Right atrium auricular region (tissue), 2 donors: ENCODE measurements around the gene PARP3. TPM values are rescaled to one million over a fixed set of nuclear protein-coding genes. Genes with fewer than 3 reads are reported as not detected.
A peak's percentile ranks its signal among the peaks of the same experiment; 100 is the strongest.

ENCODE experiments used
- DNase-seq: peaks from one replicate; pipeline ENCODE4 v3.0.0-alpha.2; 2019; ENCODE audit warnings: low spot score
- H3K27ac ChIP-seq, 2 donors: fragments of 200-600 bp; sonication (generic); 1 replicate in 1 of 2; 2 replicates in 1 of 2; pipeline ENCODE4 v1.5.1; 2016 to 2019
- H3K27me3 ChIP-seq, 2 donors: fragments of 200-600 bp; sonication (generic); one replicate each; pipeline versions ENCODE4 v1.5.1 to v1.6.0; 2017 to 2019
- H3K36me3 ChIP-seq: fragments of 200-600 bp; sonication (generic); one replicate; pipeline ENCODE4 v1.5.1; 2016
- H3K4me1 ChIP-seq, 2 donors: fragments of 200-600 bp; sonication (generic); one replicate each; pipeline versions ENCODE4 v1.5.1 to v1.6.0; 2017 to 2019
- H3K4me3 ChIP-seq, 2 donors: fragments of 200-600 bp; sonication (generic); 1 replicate in 1 of 2; 2 replicates in 1 of 2; pipeline ENCODE4 v1.5.1; 2017 to 2019; ENCODE audit warnings: mild to moderate bottlenecking in 1 of 2, moderate library complexity in 1 of 2
- H3K9me3 ChIP-seq, 2 donors: fragments of 200-600 bp; sonication (generic); one replicate each; pipeline ENCODE4 v1.5.1; 2019
- total RNA-seq, 2 donors: library from RNA; depleted of rRNA; stranded (reverse); fragments of >200 nt; gene quantifications; one replicate each; pipeline ENCODE4 v1.1.0, GENCODE V29; 2016
- TF ChIP-seq, protein P1 (sequence below), 2 donors: fragments of 200-600 bp; sonication (generic); IDR thresholded peaks; one replicate each; pipeline ENCODE4 v1.5.1; 2019; ENCODE audit warnings: antibody characterized with exemption in 2 of 2

PARP3 gene
- total RNA-seq, 2 donors from 2014 or later, result 9.8 to 12.8 TPM

DNA sequence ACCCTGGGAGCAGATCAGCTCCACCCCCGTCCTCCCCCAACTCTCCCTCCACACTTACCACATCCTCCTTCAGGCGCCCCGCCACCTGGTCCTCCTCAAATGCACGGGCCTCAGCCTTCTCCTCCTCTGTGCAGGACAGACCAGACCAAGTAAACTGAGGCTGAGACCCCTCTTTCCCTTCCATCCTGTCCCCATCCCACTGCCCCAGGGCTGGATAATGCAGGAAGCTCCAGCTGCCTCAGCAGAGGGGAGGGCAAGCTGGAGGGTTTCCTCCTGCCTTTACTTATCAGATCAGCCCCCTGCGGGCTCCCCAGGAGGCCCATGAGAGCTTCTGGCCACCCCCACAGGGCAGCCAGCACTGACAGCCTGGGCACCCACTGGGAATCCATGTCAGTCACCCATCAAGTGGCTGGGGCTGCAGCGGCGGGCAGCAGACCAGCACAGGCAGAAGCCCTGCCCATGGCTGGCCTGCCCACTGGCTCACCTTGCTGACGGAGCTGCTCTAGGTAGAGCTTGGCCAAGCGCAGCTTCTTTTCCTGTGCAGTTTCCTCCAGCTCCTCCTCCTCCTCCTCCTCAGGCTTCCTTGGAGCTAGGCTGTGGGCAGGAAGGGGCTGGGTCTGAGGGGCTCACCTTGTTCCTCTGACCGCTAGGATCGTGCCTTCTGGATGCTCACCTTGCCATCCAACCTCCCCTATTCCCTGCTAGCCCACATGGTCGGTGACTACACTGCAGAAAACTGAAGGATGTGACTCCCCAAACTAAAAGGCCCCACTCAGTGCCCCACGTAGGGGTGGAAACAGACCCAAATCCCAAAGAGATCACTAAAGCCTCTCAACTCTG is 4.3 kb upstream of the PARP3 start:
- H3K4me3 ChIP-seq, result no peak overlapping the region
- H3K27ac ChIP-seq, result no peak overlapping the region
- no peaks in the 10 kb centered on the region for H3K9me3 ChIP-seq
- TF ChIP-seq, protein P1, sequence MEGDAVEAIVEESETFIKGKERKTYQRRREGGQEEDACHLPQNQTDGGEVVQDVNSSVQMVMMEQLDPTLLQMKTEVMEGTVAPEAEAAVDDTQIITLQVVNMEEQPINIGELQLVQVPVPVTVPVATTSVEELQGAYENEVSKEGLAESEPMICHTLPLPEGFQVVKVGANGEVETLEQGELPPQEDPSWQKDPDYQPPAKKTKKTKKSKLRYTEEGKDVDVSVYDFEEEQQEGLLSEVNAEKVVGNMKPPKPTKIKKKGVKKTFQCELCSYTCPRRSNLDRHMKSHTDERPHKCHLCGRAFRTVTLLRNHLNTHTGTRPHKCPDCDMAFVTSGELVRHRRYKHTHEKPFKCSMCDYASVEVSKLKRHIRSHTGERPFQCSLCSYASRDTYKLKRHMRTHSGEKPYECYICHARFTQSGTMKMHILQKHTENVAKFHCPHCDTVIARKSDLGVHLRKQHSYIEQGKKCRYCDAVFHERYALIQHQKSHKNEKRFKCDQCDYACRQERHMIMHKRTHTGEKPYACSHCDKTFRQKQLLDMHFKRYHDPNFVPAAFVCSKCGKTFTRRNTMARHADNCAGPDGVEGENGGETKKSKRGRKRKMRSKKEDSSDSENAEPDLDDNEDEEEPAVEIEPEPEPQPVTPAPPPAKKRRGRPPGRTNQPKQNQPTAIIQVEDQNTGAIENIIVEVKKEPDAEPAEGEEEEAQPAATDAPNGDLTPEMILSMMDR (IDR thresholded peaks at IDR 0.05), result no peak
- no peaks in the 10 kb centered on the region for H3K27me3 ChIP-seq
- H3K4me1 ChIP-seq, result peaks cover 0 to 25% of the 10 kb centered on the region in 2 donors
- peaks cover 59% of the 10 kb centered on the region for H3K36me3 ChIP-seq
- no peak for DNase-seq

DNA sequence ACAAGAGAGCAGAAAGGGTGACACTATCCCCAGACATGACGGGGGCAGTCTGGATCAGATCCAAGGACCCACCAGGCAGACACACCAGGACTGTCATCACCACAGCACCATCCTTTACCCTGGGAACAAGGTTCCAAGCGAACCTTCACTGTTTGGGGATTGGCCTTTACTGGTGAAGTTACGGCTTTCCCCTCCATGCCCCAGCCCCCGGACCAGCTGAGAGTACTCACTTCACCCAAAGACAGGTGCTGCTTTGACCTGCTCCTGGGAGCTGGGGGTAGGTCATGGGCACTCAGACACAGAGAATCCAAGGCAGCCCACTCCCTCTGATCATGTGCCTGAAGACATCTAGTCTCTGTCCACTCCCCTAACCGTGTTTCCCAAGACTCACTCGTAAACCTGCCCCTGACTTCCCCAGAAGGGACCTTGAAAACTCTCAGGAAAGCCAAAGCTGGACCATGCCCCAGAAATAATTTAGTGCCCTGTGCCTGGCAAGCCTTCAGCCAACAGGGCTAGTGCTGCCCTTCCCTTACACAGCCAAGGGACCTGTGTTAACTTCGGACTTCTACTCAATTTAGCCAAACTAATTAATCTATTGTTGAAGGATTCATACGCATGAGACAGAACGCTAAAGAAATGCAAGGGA is 3.3 kb upstream of the PARP3 start:
- Histone ChIP-seq H3K4me3 (no peak overlapping the region), H3K9me3 (no peaks in the 10 kb centered on the region), H3K27ac (no peak overlapping the region), H3K27me3 (no peaks in the 10 kb centered on the region), H3K36me3 (peaks cover 48% of the 10 kb centered on the region), H3K4me1 (peaks cover 0 to 32% of the 10 kb centered on the region in 2 donors)
- TF ChIP-seq, protein P1 (IDR thresholded peaks at IDR 0.05), result no peak
- no peak for DNase-seq

DNA sequence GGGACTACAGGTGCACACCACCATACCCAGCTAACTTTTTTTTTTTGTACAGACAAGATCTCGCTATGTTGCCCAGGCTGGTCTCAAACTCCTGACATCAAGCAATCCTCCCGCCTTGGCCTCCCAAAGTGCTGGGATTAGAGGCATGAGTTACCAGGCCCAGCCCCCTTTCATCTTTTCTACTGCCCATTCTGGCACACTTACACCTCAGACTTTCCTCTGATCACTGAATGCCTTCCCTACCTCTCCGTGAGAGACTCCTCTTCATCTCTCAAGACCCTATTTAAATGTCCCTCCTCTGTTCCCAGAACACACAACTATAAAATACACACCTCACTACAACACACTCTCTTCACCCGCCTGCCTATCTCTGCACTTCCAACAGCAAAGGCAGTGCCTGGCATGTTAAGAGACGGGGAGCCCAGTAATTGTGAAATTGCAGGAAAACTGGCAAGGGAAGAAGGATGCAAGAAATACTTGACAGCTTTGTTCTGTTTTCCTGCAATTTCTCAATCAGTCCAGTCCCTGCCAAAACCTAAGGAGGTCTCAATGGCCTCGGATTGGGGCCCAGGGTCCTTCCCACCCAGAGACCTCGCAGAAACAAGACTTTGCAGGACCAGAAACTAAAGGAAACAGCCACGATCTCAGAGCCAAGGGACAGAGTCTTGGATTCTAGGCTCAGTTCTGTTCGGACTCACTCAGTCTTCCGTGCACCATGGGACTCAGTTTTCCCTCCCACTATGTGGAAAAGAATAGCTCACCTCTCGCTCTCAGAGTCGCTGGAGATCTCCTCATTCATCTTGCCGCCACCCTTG is 1.3 kb upstream of the PARP3 start:
- TF ChIP-seq, protein P1 (IDR thresholded peaks at IDR 0.05), result no peak
- Histone ChIP-seq H3K27ac (peak overlapping the region in 1 of 2 donors; percentile 67), H3K36me3 (peaks cover 29% of the 10 kb centered on the region), H3K4me1 (peaks cover 0 to 32% of the 10 kb centered on the region in 2 donors), H3K27me3 (no peaks in the 10 kb centered on the region), H3K9me3 (no peaks in the 10 kb centered on the region), H3K4me3 (peak overlapping the region; percentile 57 to 80)
- DNase-seq, result no peak

DNA sequence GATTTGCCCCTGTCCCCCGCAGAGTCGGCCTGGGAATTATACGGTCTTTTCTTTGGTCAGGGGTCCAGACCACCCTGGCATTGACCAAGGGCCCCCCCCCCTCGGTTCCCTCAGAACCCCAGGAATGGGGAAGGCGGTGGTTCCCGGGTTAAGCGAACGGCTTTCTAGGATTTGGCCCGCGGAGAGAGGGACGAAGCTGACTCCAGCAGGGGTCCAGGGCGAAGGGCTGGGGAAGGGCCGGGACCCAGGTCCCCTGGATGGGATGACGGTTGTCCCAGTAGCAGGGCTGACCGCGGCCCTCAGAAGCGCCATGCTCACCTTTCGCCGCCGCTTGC is 733 bp upstream of the PARP3 start:
- Histone ChIP-seq H3K36me3 (peaks cover 23% of the 10 kb centered on the region), H3K4me3 (peak overlapping the region; percentile 57 to 80), H3K27ac (peak overlapping the region; percentile 36 to 67), H3K9me3 (no peaks in the 10 kb centered on the region), H3K4me1 (peaks cover 0 to 32% of the 10 kb centered on the region in 2 donors), H3K27me3 (no peaks in the 10 kb centered on the region)
- DNase-seq, result no peak
- TF ChIP-seq, protein P1 (IDR thresholded peaks at IDR 0.05), result no peak

- Histone ChIP-seq H3K4me3 (peak overlapping the region; percentile 29 to 80), H3K27ac (peak overlapping the region; percentile 95 to 96), H3K27me3 (no peaks in the 10 kb centered on the region), H3K4me1 (peaks cover 0 to 32% of the 10 kb centered on the region in 2 donors), H3K36me3 (peaks cover 9% of the 10 kb centered on the region), H3K9me3 (no peaks in the 10 kb centered on the region)
- TF ChIP-seq, protein P1 (IDR thresholded peaks at IDR 0.05), result no peak
- DNase-seq, result peak; percentile 82
These were observed 664 bp downstream of the PARP3 start for GRCh38 chr3:51942603-51943450.
